ENCODE measurements around the gene TMEM214.

The TMEM214 gene, protein sequence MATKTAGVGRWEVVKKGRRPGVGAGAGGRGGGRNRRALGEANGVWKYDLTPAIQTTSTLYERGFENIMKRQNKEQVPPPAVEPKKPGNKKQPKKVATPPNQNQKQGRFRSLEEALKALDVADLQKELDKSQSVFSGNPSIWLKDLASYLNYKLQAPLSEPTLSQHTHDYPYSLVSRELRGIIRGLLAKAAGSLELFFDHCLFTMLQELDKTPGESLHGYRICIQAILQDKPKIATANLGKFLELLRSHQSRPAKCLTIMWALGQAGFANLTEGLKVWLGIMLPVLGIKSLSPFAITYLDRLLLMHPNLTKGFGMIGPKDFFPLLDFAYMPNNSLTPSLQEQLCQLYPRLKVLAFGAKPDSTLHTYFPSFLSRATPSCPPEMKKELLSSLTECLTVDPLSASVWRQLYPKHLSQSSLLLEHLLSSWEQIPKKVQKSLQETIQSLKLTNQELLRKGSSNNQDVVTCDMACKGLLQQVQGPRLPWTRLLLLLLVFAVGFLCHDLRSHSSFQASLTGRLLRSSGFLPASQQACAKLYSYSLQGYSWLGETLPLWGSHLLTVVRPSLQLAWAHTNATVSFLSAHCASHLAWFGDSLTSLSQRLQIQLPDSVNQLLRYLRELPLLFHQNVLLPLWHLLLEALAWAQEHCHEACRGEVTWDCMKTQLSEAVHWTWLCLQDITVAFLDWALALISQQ

DNA sequence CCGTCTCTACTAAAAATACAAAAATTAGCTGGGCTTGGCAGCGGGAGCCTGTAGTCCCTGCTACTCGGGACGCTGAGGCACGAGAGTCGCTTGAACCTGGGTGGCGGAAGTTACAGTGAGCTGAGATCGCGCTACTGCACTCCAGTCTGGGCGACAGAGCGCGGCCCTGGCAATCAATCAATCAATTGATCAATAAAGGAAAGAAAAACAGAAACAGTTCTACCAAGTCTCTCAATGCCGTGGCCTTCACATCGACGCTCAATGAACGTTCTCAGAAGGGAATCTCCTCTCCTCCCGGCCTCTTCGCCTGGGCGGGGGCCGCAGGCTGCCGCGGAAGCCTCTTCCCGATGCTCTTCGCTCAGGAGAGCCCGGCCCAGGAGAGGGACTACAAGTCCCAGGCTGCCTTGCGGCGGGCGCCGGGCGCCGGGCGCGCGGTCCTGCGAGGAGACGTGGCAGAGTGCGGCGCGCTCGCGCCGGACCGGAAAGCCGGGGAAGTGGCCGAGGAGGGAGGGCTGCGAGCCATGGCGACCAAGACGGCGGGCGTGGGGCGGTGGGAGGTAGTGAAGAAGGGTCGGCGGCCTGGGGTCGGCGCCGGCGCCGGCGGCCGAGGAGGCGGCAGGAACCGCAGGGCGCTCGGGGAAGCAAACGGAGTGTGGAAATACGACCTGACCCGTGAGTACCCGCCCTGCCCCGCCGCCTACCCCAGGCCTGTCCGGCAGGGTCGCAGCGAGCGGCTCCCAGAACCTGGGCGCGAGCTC, at the start of gene TMEM214:
Gene TMEM214, plus strand, starts transcription at position 471 of the 758 bp plus-strand sequence. Its CDS starts 51 bp downstream, at position 522.
- DNase-seq = peak; percentile 82

DNA sequence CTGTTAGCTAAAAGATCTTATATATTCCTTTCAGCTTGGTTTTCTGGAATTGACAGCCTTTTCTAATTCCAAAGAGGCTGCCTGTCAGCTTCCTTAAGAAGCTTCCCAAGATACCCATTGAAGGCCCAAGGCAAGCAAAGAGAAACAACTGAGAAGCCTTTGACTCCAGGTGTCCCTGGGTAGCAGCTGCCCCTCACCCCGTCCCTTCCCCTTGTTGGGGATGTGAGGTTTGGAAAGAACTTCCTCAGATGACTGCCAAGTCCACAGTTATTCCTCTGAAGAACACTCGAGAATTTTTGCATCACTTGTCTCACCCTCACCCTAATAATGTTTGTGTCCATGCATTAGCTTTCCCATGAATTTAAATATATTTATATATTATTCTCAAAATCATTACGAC, 49.0 kb upstream of the TMEM214 start:
- DNase-seq = no peak

DNA sequence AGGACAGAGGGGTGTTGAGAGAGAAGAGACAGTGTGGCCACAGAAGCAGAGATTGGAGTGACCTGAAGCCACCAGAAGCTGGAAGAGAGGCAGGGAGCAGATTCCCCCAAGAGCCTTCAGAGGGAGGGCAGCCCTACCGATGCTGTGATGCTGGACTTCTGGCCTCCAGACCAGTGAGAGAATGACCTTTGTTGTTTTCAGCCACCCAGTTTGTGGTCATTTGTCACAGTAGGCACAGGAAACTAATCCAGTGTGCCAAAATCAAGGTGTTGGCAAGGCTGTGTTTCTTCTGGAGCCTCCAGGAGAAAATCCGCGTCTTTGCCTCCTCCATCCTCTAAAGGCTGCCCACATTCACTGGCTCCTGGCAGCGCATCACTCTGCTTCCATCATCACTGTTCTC, 47.0 kb upstream of the TMEM214 start:
- no peak for DNase-seq

DNA sequence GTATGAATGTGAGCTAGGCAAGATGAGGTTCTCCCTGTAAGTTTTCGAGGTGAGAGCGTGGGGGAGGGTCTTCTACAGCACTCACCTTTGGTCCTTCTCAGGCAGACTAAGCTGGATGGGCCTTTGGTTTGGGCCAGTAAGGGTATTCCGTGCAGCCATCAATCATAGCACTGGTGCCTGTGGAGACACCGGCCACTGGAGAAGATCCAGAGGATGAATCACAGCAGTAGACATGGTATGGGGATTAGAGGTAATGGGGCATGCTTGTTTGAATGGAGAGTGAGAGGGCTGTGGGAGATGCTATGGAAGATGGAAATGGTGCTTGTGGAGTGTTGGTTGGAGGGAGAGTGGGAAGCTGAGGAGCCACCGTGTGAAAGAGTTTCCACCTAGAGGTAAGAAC, 46.2 kb upstream of the TMEM214 start:
- no peak for DNase-seq

DNA sequence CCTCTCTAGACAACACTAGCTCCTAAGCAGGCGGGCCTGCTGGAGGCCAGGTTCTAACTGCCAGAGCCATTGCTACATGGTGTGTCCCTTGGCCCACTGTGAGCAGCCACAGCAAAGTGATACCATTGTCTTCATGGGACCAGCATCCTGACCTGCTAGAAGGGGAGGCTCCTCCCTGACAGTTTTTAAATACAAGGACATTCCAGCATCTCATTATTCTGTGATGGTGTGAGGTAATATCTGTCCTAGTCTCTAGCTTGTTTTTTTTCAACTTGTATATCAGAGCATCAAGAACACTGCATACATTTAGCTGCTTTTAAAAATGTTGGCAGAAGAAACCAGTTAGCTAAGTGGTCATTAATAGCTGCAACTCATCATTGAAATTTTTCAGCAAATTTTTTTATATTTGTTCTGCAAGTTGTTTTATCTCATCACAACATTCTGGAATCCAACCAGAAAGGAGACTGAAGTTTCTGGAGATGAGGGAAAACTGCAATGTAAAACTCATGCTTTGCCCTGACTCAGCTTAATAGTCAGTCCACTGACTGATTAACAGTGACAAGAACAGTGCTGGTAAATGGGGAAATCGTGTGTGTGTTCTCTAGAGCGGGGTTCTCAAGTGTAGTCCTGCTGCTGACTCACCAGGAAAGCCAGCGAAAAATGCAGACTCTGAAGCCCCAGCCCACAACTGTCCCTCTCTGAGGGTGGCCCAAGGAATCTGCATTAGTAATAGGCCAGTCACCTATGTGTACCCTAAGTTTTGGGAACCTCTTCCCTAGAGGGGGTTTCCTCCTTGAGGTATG, 44.5 kb upstream of the TMEM214 start:
- DNase-seq = no peak

DNA sequence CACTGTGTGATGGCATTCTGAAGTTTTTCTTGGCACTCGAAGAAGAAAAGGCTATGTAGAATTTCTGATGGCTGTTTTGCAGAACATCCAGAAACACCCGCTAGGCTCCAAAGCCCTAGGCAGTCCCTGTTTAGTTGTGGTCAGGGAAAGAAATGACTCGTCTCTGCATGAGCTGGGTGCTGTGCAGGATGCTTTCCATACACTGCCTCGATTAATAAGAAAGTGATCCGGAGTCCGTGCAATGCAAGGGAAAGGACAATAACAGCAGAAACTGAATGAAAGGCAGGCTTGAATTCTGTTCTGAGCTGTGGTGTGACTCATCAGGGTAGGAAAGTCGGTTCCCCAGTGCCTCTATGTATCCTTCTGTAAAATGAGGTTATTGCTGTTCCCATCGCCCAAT, 43.6 kb upstream of the TMEM214 start:
- DNase-seq = no peak

DNA sequence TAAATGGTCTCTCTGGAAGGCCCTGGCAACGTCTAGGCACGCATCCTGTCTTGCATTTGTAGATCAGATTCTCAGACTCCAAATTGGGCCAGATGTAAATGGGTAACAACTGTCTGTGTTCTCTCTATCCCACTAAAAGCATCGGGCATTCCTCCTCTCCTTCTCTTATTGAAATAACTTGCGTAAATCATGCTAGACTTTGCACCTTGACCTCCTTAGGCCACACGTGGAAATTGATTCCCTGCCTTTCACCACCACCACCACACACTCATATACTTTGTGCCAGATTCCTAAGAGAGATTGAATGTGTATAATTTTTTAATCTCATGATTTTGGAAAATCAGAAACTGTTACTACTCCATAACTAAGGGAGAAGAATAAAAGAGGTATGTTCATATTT, 41.0 kb upstream of the TMEM214 start:
- no peak for DNase-seq

DNA sequence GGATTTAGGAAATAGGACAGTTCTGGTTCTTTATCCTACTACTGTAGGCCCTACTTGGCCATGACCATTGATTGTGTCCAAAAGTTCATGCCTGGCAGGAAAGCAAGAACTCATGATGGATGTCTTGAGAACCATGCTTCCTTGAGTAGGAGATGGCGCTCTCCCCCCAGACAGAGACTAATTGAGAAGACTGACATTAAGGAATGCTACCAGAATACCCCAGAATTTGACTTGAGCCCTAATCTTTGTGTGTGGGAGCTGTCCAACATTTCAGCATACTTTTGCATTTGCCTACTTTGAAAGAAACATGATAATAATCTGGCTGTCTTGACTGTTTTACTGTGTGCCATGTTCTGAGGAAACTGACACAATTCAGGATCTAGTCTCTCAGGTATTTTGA, 39.0 kb upstream of the TMEM214 start:
- no peak for DNase-seq

DNA sequence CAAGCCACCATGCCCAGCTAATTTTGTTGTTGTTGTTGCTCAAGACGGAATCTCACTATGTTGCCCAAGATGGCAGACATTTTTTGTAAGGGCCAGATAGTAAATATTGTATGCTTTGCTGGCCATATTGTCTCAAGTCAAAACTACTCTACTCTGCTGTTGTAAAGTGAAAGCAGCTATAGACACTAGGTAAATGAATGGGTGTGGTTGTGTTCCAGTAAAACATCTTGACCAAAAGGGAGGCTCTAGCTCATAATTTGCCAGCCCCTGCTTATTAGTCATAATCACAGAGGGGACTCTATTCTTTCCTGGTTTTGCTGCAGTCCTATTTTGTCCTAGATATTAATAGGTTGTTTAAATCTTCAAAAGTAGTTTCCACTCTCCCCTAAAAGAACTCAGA, 37.8 kb upstream of the TMEM214 start:
- no peak for DNase-seq

DNA sequence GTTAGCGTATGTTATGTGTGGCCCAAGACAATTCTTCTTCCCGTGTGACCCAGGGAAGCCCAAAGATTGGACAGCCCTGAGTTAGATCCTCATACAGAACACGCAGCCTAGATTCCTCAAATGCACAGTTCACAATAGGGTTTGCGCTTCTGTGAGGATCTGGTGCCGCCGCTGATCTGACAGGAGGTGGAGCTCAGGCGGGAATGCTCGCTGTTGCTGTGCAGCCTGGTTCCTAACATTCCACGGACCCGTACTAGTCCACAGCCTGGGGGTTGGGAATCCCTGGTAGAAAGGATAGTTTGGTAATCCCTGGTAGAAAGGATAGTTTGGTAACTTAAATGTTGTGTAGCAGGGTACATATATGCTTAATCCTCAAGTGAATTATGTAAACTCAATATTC, 35.4 kb upstream of the TMEM214 start:
- no peak for DNase-seq

DNA sequence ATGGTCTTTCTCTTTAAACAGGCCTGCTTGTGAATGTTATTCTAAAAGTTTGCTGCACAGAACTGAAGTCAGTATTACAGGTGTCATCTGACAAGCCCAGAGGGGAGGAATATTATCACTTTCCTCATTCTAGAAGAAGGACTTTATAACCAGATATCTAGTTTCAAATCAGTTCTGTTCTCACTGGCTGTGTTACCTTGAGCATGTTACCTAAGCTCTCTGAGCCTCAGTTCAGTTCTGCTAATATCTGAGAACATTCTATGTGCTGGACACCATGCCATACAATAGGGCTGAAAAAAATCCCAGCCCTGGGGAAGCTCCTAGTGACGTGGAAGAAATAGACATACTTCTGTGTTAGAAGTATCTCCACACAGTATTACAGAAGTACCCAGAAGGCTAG, 34.4 kb upstream of the TMEM214 start:
- DNase-seq = no peak

DNA sequence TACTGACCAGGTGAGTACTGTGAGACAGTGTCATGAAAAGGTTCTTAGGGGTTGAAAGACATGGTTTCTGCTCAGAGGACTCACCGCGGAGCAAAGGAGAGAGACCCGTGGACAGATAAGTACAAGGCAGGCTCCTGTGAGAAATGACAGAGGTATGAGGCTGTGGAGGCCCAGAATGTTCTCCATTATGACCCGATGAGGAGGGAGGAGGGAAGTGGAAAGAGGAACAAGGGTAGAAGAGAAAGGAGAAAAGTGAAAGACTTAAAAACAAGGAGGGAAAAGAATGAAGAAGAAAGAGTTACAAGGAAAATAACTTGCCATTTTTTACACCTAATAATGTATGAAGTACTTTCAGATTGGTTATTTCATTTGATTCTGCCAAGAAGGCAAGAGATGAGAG, 32.5 kb upstream of the TMEM214 start:
- no peak for DNase-seq

DNA sequence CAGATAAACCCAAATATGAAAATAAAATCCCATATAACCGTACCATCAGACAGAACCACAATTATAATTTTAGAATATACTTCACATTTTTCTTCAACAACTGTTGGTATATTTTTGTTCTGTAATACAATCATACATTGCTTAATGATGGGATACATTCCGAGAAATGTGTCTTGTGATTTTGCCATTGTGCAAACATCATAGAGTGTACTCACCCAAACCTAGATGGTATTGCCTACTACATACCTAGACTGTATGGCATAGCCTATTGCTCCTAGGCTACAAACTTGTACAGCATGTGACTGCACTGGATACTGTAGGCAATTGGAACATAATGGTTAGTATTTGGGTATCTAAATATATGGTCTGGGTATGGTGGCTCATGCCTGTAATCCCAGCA, 31.8 kb upstream of the TMEM214 start:
- no peak for DNase-seq

DNA sequence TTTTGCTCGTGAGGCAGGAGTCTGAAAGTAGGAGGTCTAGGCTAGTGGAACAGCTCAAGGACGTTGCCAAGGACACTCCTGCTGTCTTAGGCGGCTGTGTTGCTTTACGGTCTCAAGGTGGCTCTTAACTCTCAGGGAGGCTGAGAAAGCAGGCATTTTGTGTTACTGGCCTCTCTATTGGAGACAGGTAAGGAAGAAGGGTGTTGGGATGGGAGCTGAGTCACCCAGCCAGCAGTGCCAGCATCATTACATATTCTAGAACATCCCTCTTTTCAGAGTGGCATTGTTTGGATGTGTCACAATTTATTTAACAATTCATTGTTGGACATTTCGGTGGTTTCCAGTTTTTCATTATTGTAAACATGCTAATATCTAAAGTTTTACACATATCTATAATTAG, 30.8 kb upstream of the TMEM214 start:
- DNase-seq = no peak

DNA sequence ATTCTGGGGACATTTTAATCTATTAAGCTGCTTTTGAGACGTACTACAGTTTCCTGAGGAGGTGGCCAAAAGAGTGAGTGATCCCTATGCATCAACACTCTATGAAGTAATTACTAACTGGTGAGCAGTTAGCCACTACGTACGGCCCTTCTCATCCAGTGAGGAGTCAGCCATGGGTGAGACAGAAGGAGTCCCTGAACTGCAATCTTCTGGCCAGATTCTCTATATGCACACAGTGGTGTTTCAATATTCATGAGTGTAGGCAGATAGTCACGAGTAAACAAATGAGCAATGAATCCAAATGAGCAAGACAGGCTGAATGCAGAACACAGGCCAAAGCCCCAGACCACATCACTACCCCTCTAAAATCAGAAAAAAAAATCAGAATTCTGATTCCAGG, 29.8 kb upstream of the TMEM214 start:
- DNase-seq = no peak

DNA sequence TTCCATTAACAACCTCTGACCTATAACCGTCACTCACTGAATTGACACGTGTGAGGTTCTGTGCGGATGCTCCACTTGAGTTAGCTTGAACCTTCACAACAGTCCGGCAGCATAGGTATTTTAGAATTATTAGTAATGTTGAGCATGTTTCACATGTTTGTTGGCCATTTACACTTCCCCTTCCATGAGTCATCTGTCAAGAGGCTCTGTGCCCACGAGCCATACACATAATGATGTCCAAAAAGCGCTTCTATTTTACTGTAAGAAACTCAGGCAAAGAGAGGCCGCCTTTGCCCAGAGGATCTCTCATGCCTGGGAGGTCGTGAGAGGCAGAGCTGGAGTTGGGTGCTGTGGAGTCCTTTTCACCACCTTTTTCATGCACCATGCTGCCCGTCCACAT, 28.9 kb upstream of the TMEM214 start:
- no peak for DNase-seq

DNA sequence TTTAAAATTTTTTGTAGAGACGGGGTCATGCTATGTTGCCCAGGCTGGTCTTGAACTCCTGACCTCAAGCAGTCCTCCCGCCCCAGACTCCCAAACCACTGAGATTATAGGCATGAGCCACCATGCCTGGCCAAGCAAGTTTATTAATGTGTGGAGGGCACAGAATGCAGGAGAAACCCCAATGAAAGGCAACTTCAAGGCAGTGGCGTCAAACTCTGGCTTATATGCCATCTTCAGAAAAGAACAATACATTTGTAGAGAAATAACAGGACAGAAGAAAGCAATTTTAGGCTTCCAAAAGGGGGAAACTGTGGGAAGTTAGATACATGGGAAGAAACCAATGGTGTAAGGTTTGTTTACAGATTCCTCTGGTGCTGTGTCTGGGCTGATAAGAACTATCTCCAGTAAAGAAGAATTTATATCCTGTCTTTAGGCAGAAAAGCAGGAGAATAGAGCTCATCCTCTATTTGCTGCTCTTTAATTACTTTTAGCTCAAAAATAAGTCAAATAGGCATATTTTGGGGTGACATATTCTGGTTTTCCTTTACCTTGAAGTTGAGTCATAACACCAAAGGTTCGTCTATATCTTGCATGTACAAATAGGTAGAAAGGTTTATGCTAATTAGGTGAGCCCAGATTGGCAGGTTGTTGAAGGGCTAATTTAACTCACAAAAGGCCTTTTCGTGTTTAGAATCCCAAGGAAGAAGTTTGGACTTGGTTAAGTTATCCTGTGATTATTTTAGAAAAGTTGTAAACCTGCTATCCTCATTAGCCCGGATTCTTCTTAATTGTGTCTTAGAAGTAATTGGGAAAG, 26.0 kb upstream of the TMEM214 start:
- no peak for DNase-seq

DNA sequence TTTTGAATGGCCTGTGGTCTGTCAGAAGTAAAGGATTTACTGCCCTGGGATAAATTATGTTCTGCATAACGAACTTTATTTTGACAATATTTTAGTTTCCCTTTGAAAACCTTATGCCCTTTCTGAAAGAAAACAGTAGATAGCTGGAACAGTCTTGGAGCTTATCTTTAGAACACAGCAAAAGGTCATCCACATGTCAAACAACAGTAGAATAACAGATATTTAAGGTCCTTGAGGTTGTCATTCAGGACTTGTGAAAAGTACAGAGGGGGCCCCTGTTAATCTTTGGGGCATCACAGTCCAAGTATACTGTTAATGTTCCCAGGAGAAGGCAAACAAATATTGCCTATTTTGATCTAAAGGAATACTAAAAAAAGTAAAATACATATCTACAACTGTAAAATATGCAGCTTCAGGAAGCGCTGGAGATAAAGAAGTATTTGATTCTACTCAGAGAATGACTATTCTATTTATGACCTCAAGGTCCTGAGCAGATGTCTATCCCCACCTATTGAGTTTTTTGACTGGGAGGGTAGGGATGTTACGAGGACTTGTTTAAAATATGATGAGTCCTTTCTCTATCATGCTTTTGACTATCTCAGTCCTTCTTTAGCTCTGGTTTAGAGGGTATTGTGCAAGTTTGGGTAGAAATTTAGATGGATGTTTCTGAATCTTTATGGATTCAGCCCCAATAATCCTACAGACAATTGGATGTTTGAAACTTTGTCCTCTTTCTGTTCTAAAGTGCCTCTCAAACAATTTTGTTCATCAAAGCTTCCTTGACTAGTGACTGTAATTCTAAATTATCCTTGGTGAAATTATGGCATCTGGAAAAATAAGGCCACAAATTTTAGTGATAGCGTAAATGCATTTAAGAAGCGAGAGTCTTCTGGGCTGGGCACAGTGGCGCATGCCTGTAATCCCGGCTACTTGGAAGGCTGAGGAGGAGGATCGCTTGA, 25.1 kb upstream of the TMEM214 start:
- no peak for DNase-seq

DNA sequence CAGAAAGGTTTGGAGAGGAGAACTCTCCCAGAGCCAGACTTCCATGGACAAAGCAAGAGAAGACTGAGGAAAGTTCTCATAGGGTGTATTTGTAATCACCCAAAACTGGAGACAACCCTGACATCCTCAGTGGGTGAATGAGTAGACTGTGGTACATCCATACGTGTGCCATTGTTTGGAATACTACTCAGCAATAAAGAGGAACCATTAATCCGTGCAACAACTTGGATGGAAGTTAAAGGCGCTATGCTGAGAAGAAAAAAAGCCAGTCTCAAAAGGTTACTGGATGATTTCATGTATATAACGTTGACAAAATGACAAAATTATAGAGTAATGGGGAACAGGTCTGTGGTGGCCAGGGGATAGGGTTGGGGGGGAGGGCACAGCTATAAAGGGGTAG, 24.1 kb upstream of the TMEM214 start:
- DNase-seq = no peak

DNA sequence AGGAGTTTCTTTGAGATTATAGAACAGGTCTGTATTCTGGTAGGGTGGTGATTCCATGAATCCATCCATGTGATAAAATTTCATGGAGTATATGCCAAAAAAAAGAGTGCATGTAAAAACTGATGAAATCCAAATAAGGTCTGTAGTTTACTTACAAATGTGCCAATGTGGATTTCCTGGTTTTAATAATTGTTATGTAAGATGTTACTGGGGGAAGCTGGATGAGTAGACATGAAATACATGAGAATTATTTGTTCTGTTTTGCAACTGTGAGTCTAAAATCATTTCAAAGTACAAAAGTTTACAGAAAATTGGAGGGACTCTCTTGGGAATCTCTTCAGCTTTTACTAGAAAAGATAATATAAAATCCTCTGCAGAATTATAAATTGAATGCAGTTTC, 23.7 kb upstream of the TMEM214 start:
- no peak for DNase-seq

DNA sequence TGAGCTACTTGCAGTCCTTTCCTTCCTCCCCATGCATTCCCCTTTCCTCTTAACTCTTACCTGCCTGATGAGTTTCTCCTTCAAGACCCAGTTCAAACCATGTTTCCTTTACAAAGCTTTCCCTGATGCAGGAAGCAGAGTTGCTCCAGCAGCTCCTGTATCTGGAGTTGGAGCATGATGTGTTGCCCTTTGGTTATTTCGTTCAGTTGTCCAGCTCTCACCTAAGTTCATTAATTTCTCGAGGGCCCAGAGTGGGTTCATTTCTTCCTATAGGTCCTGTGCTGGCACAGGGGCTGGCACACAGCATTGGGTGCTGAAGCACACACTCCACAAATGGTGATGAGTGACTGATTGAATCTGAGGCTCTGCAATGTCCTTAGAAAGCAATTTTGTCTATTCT, 23.0 kb upstream of the TMEM214 start:
- DNase-seq = no peak
